Neural crest cell (in vitro differentiated cells): ENCODE results near the gene TSHZ1. TPM values are rescaled to one million over a fixed set of nuclear protein-coding genes. Genes with fewer than 3 reads are reported as not detected.

ENCODE experiments used
- DNase-seq: peaks from one replicate; pipeline ENCODE4 v3.0.0; 2021; ENCODE audit warnings: low read depth, mixed read lengths, low spot score
- H3K27ac Mint-ChIP-seq: one replicate; pipeline ENCODE4 v1.8.0; 2021; ENCODE audit warnings: mild to moderate bottlenecking, mixed read lengths; ENCODE audit not compliant: unreplicated experiment
- H3K27me3 Mint-ChIP-seq: 2 replicates; pipeline ENCODE4 v1.8.0; 2021; ENCODE audit warnings: low read depth, mild to moderate bottlenecking, mixed read lengths
- H3K36me3 Mint-ChIP-seq: 2 replicates; pipeline ENCODE4 v1.8.0; 2021; ENCODE audit warnings: low read depth, mild to moderate bottlenecking, mixed read lengths
- H3K4me1 Mint-ChIP-seq: 2 replicates; pipeline ENCODE4 v1.8.0; 2021; ENCODE audit warnings: mixed read lengths
- H3K4me3 Mint-ChIP-seq: one replicate; pipeline ENCODE4 v1.8.0; 2021; ENCODE audit warnings: mild to moderate bottlenecking, mixed read lengths
- H3K9me3 Mint-ChIP-seq: 2 replicates; pipeline ENCODE4 v1.8.0; 2021; ENCODE audit warnings: mixed read lengths
- total RNA-seq: library from RNA; stranded (reverse); gene quantifications from 2 replicates; pipeline ENCODE4 v1.2.1, GENCODE V29; 2021
- TF ChIP-seq, protein P1 (sequence below): fragments of 200-600 bp; sonication (generic); conservative IDR thresholded peaks from 2 replicates; pipeline ENCODE4 v1.5.0; 2021; ENCODE audit warnings: antibody characterized with exemption, mild to moderate bottlenecking

The TSHZ1 gene
- total RNA-seq, 1 donor from 2014 or later = 6.9 TPM

DNA sequence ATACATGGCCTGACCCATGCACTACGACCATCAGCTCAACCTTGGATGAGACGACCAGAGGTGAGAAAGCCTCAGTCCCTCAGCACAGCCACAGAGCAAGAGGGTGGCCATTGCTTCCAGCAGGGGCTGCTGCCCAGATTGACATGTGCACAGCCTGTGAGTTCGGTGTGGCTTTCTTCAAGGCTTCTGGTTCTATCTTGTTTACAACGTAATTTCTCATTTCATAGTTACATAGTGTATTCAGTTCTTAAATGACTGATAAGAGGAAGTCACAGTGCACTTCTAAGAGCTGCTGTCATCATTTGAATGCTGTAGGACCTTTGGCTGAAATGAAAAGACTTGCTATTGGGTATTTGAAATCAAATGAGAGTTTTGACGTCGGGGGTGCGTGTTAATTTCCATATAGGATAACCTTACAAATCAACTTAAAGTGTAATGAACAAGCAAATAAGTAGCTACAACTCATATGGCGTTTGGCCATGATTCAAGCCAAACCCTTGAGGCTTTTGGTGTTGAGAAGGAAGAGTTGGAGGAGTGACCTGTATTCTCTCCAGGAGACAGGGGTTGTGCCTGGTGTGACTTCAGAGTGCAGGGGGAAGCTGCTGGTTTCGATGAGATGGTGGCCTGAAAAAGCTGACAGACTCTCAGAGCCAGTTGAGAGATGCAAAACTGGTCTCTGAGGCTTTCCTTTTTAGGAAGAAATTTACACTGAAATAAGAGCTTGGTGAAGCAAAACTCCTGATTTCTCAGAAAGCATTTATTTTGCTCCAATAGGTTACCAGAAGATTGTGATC, 51.0 kb downstream of the TSHZ1 start:
- DNase-seq = no peak
- peaks cover 14% of the 10 kb centered on the region for H3K4me1 Mint-ChIP-seq
- no peak overlapping the region for H3K4me3 Mint-ChIP-seq
- no peaks in the 10 kb centered on the region for H3K36me3 Mint-ChIP-seq
- TF ChIP-seq, protein P1, sequence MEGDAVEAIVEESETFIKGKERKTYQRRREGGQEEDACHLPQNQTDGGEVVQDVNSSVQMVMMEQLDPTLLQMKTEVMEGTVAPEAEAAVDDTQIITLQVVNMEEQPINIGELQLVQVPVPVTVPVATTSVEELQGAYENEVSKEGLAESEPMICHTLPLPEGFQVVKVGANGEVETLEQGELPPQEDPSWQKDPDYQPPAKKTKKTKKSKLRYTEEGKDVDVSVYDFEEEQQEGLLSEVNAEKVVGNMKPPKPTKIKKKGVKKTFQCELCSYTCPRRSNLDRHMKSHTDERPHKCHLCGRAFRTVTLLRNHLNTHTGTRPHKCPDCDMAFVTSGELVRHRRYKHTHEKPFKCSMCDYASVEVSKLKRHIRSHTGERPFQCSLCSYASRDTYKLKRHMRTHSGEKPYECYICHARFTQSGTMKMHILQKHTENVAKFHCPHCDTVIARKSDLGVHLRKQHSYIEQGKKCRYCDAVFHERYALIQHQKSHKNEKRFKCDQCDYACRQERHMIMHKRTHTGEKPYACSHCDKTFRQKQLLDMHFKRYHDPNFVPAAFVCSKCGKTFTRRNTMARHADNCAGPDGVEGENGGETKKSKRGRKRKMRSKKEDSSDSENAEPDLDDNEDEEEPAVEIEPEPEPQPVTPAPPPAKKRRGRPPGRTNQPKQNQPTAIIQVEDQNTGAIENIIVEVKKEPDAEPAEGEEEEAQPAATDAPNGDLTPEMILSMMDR = no peak
- no peak overlapping the region for H3K27ac Mint-ChIP-seq
- H3K27me3 Mint-ChIP-seq = peaks cover 2% of the 10 kb centered on the region
- no peaks in the 10 kb centered on the region for H3K9me3 Mint-ChIP-seq

- Mint-ChIP-seq H3K4me1 (peaks cover 16% of the 10 kb centered on the region), H3K36me3 (no peaks in the 10 kb centered on the region), H3K9me3 (no peaks in the 10 kb centered on the region), H3K27ac (no peak overlapping the region), H3K27me3 (peaks cover 2% of the 10 kb centered on the region), H3K4me3 (no peak overlapping the region)
- TF ChIP-seq, protein P1 = no peak
- DNase-seq = no peak
Measured at GRCh38 chr18:75262511-75262910, 51.9 kb downstream of the TSHZ1 start.

- Mint-ChIP-seq H3K4me1 (peaks cover 29% of the 10 kb centered on the region), H3K36me3 (no peaks in the 10 kb centered on the region), H3K27me3 (peaks cover 2% of the 10 kb centered on the region), H3K9me3 (no peaks in the 10 kb centered on the region), H3K4me3 (no peak overlapping the region), H3K27ac (no peak overlapping the region)
- no peak for DNase-seq
- TF ChIP-seq, protein P1 = no peak
Measured at GRCh38 chr18:75264195-75264594, 53.6 kb downstream of the TSHZ1 start.

DNA sequence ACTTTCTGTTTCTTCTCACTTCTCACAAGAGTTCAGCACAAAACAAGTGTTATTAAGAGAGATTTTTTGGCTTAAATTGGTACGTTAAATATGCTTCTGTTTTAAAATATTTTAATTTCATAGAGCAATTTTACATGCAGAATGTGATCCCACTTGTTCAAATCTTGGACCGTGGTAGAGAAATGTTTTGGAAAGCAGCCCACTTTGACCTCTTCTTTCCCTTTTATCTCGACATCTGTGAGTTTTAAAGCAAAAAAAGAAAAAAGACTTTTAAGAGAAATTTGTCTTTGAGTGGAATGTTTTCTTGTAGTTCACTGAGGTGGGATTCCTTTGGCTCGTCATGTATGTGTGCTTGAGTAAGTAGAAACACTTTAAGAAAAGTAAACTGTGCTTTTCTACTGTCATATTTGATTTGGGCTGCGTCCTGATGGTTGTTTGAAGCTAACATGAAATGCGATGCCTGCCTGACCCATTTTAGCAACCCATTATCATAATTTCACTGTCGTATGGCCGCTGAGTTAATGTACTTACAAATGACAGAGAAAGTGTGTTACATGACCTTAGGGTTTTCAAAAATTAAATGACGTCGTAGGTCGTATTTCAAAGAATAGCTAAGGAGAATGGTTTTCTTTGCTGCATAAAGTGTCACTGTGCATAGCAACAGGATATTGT, 54.5 kb downstream of the TSHZ1 start:
- Mint-ChIP-seq H3K4me3 (no peak overlapping the region), H3K9me3 (no peaks in the 10 kb centered on the region), H3K4me1 (peaks cover 29% of the 10 kb centered on the region), H3K36me3 (no peaks in the 10 kb centered on the region), H3K27me3 (peaks cover 2% of the 10 kb centered on the region), H3K27ac (no peak overlapping the region)
- DNase-seq = no peak
- TF ChIP-seq, protein P1 = no peak

GRCh38 chr18:75265872-75266271, 55.3 kb downstream of the TSHZ1 start:
- Mint-ChIP-seq H3K4me1 (peaks cover 29% of the 10 kb centered on the region), H3K9me3 (no peaks in the 10 kb centered on the region), H3K4me3 (no peak overlapping the region), H3K27ac (no peak overlapping the region), H3K27me3 (peaks cover 2% of the 10 kb centered on the region), H3K36me3 (no peaks in the 10 kb centered on the region)
- TF ChIP-seq, protein P1 = no peak
- no peak for DNase-seq
